ENCODE measurements around the gene C4BPB.

Gene C4BPB

DNA sequence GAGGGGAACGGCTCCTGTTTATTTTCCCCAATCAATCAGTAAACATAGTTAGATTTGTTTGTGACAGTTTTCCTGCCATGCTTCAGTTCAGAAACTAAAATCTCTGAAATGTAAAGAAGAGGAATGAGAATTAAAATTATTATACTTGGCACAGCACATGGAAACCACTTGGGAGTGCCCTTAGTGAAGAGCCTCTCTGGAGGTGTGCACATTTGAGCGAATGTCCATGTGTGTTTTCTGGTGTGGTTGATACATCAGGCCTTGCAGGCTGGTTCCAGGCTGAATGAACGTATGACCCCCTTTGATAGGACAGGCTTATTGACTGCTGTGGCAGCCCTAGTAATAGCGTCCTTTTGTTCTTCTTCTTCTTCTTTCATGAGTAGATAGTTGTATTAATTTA is 42.5 kb downstream of the C4BPB start:
- no peaks in the 10 kb centered on the region for H3K36me3 ChIP-seq (ENCODE audit: control insufficient read depth, insufficient read depth, low read length)
- TF ChIP-seq, protein P1, sequence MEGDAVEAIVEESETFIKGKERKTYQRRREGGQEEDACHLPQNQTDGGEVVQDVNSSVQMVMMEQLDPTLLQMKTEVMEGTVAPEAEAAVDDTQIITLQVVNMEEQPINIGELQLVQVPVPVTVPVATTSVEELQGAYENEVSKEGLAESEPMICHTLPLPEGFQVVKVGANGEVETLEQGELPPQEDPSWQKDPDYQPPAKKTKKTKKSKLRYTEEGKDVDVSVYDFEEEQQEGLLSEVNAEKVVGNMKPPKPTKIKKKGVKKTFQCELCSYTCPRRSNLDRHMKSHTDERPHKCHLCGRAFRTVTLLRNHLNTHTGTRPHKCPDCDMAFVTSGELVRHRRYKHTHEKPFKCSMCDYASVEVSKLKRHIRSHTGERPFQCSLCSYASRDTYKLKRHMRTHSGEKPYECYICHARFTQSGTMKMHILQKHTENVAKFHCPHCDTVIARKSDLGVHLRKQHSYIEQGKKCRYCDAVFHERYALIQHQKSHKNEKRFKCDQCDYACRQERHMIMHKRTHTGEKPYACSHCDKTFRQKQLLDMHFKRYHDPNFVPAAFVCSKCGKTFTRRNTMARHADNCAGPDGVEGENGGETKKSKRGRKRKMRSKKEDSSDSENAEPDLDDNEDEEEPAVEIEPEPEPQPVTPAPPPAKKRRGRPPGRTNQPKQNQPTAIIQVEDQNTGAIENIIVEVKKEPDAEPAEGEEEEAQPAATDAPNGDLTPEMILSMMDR (IDR thresholded peaks at IDR 0.05; ENCODE audit: insufficient read depth, low read length, poor library complexity, severe bottlenecking): no peak

DNA sequence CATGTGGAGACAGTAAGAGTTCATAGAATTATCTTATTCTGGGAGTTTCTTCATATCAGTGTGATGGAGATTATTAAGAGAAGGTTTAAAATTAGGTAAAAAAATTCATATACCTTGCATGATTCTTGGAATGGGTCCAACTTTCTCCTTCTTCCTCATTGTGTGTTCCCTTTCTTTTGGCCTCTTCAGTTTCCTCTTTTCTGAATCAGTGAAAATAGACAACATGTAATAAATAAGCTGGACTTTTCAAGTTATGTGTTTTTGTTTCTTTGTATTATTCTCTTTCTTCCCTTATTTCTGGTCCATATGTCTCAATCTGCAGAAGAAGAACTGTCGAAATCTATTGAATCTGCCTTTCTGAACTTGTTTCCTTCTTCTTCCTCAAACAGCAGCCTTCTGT is 45.9 kb downstream of the C4BPB start:
- DNase-seq (ENCODE audit: extremely low read depth, insufficient read length): no peak
- H3K4me3 ChIP-seq (replicated peaks; ENCODE audit: low read depth, low read length): no peak overlapping the region
- TF ChIP-seq, protein P1 (IDR thresholded peaks at IDR 0.05; ENCODE audit: insufficient read depth, low read length, poor library complexity, severe bottlenecking): no peak
- H3K36me3 ChIP-seq (ENCODE audit: control insufficient read depth, insufficient read depth, low read length): no peaks in the 10 kb centered on the region
- no peaks in the 10 kb centered on the region for H3K27me3 ChIP-seq (replicated peaks; ENCODE audit: control insufficient read depth, insufficient read depth, low read length)

More for the DNA sequence above, 42.5 kb downstream of the C4BPB start:
- no peak overlapping the region for H3K4me3 ChIP-seq (replicated peaks; ENCODE audit: low read depth, low read length)
- no peaks in the 10 kb centered on the region for H3K27me3 ChIP-seq (replicated peaks; ENCODE audit: control insufficient read depth, insufficient read depth, low read length)
- DNase-seq (ENCODE audit: extremely low read depth, insufficient read length): no peak

DNA sequence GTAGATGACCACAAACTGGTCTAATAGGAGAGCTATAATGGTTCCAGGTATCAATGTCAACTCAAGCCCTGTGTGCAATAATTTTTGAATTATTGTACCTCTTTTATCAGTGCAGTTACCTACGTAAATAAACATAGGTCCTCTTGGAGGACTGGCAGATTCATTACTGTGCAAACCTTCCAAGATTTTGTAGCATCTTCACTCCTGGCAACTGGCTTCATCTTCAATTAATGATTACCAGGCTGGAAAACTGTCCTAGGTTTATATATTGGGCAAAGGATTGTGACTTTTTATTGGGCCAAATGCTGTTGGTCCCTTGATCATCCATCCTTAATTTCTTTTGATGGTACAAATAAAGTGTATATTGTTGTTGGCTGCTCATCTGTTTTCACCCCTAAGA is 51.0 kb downstream of the C4BPB start:
- Histone ChIP-seq H3K36me3 (ENCODE audit: control insufficient read depth, insufficient read depth, low read length) (no peaks in the 10 kb centered on the region), H3K27me3 (replicated peaks; ENCODE audit: control insufficient read depth, insufficient read depth, low read length) (no peaks in the 10 kb centered on the region), H3K4me3 (replicated peaks; ENCODE audit: low read depth, low read length) (no peak overlapping the region)
- DNase-seq (ENCODE audit: extremely low read depth, insufficient read length): no peak
- TF ChIP-seq, protein P1 (IDR thresholded peaks at IDR 0.05; ENCODE audit: insufficient read depth, low read length, poor library complexity, severe bottlenecking): no peak

DNA sequence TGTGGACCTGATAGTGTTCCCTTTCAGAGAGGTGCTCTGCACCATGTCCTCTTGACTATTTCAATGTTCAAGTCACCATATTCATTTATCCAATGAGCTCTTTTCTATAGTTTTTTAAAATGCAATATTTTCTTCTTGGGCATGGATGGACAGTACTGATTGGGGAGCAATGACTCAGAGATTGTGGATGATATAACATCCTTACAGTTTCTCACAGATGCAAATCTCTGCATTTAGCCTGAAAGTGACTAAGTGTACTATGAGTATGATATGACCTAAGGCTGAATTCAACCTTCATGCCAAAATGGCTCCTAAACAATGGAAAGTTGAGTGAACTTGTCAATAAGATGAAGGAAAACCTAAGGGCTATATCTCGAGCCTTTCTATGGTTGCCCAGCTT is 51.9 kb downstream of the C4BPB start:
- TF ChIP-seq, protein P1 (IDR thresholded peaks at IDR 0.05; ENCODE audit: insufficient read depth, low read length, poor library complexity, severe bottlenecking): no peak
- no peak for DNase-seq (ENCODE audit: extremely low read depth, insufficient read length)
- no peaks in the 10 kb centered on the region for H3K27me3 ChIP-seq (replicated peaks; ENCODE audit: control insufficient read depth, insufficient read depth, low read length)
- H3K36me3 ChIP-seq (ENCODE audit: control insufficient read depth, insufficient read depth, low read length): no peaks in the 10 kb centered on the region
- no peak overlapping the region for H3K4me3 ChIP-seq (replicated peaks; ENCODE audit: low read depth, low read length)

DNA sequence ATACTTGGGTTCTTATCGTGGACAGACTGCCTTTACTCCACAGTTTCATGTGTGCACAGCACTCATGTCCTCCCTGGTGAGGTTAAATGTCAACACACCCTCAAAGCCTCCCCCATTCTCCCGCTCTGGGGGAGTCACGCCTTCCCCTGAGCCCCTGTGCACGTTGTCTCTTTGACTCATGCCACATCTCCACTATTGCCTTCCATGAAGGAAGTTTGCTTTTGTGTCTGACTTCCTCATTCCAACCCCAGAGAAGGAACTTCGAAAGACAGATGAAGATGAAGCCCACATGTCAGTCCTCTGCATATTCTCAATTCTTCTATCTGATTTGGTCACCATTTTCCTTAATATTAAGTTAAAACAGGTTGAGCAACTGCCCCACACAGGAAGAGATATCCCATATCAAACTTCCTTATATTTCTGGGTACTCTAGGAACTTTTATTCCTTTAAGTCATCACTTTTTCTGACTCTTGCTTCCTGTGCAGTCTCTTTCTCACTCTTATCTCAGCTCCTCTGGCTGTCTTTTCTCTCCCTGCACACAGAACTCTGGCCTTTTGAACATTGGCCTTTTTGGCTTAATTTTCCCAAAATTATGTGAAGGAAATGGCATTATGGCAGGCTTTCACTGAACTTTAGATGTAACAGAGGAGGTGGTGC is 56.9 kb downstream of the C4BPB start:
- DNase-seq (ENCODE audit: extremely low read depth, insufficient read length): no peak
- H3K27me3 ChIP-seq (replicated peaks; ENCODE audit: control insufficient read depth, insufficient read depth, low read length): no peaks in the 10 kb centered on the region
- TF ChIP-seq, protein P1 (IDR thresholded peaks at IDR 0.05; ENCODE audit: insufficient read depth, low read length, poor library complexity, severe bottlenecking): no peak
- no peaks in the 10 kb centered on the region for H3K36me3 ChIP-seq (ENCODE audit: control insufficient read depth, insufficient read depth, low read length)
- no peak overlapping the region for H3K4me3 ChIP-seq (replicated peaks; ENCODE audit: low read depth, low read length)

All from GM06990 (cell line).